WI38 (cell line): ENCODE data around the gene PRX.

ENCODE experiments used
- H3K4me3 ChIP-seq: 2 replicates; pipeline ENCODE4 v1.5.1; 2011; ENCODE audit warnings: low read depth, mild to moderate bottlenecking, control low read depth, low read length
- CTCF ChIP-seq: IDR thresholded peaks from 2 replicates; pipeline ENCODE4 v1.5.1; 2012; ENCODE audit warnings: low read depth, mild to moderate bottlenecking, control low read depth, low read length

PRX gene

GRCh38 chr19:40365010-40365409 is 48.2 kb downstream of the PRX start:
- H3K4me3 ChIP-seq, result peak overlapping the region; percentile 56; the same call in 1 of the 2 replicates
- TF ChIP-seq CTCF, result no peak

GRCh38 chr19:40363069-40363468 is 50.1 kb downstream of the PRX start:
- no peak overlapping the region for H3K4me3 ChIP-seq
- no peak for TF ChIP-seq CTCF

- no peak overlapping the region for H3K4me3 ChIP-seq
- no peak for TF ChIP-seq CTCF
These were observed 51.0 kb downstream of the PRX start for GRCh38 chr19:40362160-40362559.

GRCh38 chr19:40360708-40361241 is 52.4 kb downstream of the PRX start:
- no peak overlapping the region for H3K4me3 ChIP-seq
- TF ChIP-seq CTCF, result no peak

GRCh38 chr19:40360020-40360707 is 53.0 kb downstream of the PRX start:
- TF ChIP-seq CTCF, result no peak
- H3K4me3 ChIP-seq, result no peak overlapping the region

GRCh38 chr19:40358773-40359172 is 54.4 kb downstream of the PRX start:
- H3K4me3 ChIP-seq, result no peak overlapping the region
- no peak for TF ChIP-seq CTCF

GRCh38 chr19:40357640-40358039 is 55.5 kb downstream of the PRX start:
- TF ChIP-seq CTCF, result no peak
- H3K4me3 ChIP-seq, result no peak overlapping the region
